Embryonic facial prominence (tissue), 1 donor: ENCODE measurements around the gene RPL7A.
"Not testable (repeated sequence)": the region's sequence is repeated elsewhere in the genome, so short reads cannot be mapped to it uniquely, and the experiment has no call there.

ENCODE experiments used
- DNase-seq: peaks from one replicate; pipeline ENCODE4 v3.0.0-alpha.2; 2016; ENCODE audit errors: extremely low spot score

Gene RPL7A

DNA sequence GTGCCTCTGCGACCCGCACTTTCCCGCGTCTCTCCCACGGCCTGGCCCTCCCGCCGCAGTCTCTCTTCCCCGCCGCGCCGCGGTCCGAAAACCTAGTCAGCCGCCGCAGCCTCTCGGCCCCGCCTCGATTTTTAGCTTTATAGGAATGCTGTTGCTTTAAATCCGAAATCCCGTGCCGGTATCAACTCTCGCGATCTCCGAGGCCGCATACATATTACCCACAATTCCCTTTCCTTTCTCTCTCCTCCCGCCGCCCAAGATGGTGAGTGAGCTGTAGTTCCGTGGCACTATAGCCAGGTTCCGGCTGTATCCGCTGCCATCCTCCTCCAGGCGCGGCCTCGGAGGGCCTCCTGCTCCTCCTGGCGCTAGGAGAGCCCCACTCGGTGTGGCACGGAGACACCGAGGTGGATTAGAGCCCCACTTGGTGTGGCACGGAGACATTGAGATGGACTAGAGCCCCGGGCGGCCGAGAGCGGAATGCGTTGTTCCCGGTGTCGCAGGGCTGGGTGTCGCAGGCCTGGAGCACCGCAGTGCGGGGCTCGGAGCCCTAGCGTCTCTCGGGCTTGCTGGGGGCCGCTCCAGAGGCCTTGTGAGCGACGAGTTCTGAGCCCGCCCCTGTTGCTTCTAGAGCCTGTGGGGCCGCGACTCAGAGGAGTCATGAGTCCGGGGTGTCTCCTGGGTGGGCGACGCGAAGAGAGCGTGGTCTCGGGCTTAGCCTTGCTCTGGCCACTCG lies at the start of gene RPL7A, which contains the start of gene MED22:
Gene RPL7A (plus strand): TSS at position 234 of the 733 bp plus-strand sequence. CDS start 26 bp downstream, at position 260.
Gene MED22 (minus strand): TSS at position 147 of the 733 bp plus-strand sequence. CDS start 1,469 bp downstream, outside the sequence.
- peak; percentile 95 for DNase-seq

DNA sequence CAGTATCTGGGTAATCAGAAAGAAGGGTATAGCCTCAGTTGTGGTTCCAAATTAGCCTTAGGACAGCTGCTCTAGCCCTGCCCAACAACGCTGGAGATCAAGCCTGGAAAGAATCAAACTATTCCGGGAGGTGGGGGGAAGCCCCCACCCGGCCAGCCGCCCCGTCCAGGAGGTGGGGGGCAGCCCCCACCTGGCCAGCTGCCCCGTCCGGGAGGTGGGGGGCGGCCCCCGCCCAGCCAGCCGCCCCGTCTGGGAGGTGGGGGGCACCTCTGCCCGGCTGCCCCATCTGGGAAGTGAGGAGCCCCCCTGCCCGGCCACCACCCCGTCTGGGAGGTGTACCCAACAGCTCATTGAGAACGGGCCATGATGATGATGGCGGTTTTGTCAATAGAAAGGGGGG lies 48.0 kb upstream of the RPL7A start:
- DNase-seq, result not testable (repeated sequence)

DNA sequence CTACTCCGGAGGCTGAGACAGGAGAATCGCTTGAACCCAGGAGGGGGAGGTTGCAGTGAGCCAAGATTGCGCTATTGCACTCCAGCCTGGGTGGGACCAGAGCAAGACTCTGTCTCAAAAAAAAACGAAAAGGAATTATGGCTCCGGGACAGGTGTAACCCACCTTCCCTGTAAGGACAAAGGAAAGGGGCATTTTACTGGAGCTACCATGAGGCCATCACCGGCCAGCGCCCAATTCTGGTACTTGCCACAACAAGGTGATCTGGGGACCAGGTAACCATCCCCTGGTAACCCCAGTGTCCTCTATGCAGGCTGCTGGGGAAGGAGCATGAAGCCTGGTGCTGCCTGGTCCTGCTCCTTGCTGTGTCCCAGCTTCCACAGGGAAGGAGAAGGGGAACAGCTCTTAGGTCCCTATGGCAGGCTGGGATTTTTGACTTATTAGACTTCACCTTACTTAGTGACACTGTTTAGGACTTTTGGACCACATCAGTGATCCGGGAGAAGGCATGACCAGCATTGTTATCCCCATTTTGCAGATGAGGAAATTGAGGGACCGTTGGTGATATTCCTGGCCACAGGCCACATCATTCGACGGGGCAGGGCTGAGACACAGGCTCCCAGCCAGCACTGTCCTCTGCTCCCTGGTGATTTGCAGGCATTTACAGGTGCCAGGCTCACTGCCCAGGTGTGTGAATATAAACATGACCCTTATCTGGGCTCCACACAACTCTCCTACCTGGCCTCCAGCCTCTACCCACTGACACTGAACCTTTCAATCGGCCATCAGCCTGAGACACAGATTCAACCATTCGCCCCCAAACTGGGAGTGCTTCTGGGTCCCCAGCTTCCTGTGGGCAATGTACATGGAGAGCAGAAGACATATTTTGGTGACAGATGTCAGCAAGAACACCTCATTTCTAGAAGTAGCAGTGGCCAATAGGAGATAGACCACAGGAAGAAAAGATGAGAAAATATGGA lies 46.5 kb upstream of the RPL7A start:
- DNase-seq, result no peak

DNA sequence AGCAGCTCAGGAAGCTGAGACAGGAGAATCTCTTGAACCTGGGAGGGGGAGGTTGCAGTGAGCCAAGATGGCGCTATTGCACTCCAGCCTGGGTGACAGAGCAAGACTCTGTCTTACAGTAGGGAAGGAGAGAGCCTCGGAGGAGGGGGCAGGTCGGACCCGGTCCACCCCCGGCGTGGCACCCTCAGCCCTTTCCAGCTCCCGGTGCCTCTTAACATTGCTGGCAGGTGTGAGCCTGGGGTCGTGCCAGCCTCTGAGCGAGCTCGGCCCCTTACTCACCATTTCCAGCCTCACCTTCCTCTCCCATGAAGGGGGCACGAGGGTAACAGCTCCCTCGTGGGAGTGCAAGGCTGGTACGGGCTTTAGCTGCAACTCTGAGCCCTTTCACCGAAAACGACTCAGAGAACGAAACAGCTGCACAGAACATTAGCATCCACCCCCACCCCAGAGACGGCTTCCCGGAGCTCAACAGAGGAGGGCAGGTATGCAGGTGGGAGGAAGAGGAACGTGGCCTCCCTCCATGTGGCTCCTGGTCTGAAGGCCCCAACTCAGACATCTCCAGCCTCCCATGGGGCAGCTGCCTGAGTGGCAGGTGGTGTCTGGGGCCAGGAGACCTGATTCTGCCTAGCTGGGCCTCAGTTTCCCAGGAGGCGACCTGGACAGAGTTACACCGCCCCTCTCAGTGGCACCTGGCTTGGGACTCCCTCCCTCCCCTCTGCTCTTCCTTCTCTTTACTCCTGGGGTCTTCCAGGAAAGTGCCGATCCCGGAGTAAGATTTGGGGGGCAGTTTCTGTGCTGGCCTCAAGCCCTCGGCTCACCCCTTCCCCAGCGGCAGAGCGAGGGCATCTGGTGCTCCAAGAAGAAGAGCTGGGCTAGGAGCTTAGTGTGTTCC lies 44.5 kb upstream of the RPL7A start:
- DNase-seq, result no peak

DNA sequence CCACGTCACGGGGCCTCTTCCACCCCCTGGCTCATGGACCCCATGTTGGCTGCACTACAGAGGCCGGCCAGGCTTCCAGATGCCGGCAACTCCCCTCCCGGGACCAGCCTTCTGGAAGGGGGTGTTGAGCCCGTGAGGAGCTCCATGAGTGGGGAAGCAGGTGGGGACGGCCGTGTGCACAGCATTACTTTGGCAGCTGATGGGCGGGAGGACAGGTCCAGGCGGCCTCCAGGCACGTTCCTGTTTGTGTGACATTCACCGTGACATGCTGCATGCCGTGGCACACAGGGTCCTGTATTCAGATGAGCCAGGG lies 43.9 kb upstream of the RPL7A start:
- DNase-seq, result no peak

DNA sequence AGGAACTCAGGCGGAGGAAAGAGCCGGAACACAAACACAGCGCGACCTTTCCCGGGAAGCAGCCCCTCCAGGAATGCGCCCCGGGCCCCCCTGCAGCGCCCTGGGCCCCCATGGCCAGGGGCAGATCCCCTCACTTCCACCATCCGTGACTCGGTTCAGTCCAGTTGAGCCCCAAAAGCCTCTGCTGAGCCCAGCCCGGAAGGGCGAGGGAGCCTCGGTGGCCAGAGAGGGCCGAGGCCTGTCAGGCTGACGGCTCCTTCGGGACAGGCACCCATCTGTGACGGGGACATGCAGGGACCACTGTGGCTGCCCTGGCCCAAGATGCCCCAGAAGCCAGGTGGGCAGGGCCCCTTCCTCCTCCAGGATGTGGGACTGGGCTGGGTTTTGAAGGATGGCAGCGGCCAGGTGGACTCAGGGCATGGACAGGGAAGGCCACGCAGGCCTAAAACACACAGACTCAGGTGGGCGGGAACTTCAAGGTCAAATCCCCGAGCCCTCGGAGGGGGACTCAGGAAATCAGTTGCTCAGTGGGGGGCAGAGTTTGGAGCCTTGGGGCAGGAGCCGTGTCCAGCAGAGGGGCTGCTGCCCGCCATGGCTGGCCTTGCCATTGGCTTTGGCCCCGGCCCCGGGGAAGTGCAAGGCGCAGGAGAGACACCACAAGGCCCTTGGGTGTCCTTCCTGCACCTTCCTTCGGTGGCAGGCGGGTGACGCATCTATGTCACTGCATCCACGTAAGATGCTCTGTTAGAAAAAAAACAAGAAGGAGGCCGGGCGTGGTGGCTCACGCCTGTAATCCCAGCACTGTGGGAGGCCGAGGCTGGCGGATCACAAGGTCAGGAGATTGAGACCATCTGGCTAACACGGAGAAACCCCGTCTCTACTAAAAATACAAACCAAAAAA lies 43.3 kb upstream of the RPL7A start:
- no peak for DNase-seq

DNA sequence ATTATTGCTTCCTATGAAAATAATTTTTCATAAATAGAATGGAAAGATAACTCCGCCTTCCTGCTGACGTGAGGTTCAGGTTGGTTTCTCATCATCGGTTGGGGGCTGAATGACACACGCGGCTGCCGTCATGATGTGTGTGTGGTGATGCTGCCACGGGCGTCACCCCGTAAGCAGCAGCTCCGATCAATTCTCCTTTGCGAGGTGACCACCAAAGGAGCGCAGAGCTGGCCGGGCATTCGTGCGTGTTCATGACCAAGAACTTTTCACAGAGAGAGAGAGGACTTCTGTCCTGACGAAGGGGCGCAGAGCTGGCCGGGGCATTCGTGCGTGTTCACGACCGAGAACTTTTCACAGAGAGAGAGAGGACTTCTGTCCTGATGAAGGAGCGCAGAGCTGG lies 42.3 kb upstream of the RPL7A start:
- DNase-seq, result no peak

DNA sequence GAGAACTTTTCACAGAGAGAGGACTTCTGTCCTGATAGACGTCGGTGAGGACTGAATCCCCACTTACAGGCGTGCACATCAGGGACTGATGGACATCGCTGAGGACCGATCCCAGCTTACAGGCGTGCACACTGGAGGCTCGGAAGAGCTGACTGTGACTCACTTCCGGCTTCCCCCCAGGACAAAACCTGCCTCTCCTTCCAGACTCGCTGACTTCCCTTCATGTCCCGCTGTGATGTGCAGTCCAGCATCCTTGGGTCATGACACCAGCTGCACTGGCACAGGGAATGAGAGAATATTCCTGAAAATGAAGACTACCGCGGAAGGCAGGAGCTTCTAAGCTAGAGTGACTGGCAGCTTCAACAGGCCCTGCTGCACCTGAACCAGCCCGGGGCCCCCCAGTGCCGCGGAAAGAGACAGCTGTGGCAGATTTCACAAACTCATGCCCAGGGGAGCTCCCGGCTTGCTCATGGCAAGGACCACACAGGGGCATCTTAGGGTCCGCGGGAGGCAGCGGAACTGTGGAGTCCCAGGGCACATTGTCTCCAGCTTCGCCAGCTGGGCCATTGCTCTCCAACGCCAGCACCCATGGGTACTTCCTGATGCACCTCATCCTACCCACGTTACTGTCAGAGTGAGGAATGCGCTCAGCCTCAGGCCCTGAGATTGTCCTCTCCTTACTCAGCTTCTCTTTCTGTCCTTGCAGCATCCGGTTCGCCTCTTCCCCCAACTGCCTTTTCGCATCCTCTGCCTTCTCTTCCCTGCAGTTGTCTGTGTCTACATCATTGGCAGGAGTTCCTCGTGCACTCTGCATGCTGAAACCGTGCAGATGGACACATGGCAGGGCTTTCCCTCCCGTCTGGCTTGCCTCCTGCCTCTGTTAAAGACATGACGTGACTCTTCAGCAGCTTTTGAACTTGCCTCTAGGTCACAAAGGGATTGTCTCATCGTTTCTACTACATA lies 41.5 kb upstream of the RPL7A start:
- DNase-seq, result no peak

DNA sequence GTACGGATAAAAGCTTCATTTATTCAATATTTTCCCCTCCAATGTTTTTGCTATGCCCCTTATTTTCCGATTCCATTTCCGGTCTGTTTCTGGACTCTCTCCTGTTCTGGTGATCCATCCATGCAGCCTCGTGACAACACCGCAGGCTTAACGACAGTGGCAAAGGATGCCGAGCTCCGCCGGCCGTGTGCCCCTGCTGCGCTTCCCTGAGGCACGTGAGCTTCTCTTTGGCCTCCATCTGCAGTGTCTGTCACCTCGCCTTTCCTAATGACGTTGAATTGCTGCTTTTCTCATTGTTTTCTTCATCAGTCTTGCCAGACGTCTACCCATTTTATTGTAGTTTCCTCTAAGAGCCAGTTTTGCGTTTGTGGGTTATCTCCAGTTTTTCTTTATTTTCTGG lies 40.7 kb upstream of the RPL7A start:
- no peak for DNase-seq

DNA sequence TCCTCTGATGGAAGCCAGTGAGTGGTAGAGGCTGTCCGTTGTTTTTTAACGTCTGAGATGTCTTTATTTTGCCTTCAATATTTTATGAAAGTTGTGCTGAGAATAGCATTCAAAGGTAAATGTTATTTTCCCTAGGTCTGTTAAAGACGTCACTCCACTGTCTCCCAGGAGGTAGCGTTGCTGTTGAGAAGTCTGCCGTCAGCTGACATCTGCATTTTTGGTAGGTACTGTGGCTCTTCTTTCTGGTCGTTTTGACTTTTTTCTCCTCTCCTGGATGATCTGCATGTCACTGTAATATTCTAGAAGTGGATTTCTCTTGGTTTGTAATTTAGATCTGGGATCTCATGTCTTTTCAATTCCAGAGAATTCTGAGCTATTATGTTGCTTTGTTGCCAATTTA lies 38.4 kb upstream of the RPL7A start:
- DNase-seq, result no peak

DNA sequence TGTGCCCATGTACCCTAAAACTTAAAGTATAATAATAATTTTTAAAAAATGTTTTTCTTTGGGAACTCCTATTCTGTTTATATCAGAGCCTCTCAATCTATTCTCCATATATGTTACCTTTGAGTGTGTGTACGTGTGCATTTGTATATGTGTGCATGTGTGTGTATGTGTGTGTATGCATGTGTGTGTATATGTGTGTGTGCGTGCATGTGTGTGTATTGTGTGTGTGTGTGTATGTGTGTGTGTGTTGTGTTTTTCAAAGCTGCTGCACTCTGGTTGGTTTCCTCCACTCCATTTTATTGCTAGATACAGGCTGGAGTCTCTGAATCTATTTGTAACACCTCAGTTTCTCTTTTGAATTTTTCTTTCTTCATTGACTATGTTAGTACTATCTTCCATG lies 32.0 kb upstream of the RPL7A start:
- DNase-seq, result no peak

DNA sequence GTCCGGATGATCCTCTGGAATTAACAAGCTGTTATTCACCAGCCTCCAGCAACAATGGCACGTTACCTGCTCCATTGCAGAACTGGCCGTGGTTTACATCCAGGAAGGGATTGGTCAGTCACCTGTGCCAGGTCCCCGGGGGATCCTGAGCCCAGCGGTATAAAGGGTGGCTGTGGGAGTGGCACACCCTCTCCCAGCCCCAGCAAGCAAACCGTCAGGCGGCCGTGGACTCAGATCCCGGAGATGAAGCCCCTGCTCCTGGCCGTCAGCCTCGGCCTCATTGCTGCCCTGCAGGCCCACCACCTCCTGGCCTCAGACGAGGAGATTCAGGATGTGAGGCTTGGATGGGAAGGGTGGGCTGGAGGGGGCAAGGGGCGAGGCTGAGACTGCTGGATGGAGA lies 30.5 kb upstream of the RPL7A start:
- not testable (repeated sequence) for DNase-seq

DNA sequence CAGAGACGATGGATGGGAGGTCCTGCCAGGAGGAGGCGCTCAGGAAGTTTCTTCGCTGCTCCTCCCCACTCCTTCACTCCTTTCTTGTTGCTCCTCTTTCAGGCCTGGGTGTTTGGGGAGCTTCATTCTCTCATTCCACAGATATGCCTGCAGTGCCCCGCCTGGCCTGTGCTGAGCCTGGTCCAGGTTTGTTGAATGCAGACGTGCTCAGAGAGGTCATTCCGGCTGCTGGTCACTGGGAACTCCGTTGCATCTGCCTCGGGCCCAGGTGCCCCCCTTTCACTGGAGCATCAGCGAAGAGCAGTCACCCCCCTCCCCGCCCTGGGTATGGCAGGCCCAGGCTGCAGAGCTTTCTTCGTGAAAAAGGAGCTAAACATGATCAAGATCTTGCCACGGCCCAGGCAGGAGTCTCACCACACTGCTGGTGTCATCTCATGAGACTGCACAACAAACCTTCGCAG lies 27.6 kb upstream of the RPL7A start:
- DNase-seq, result no peak

DNA sequence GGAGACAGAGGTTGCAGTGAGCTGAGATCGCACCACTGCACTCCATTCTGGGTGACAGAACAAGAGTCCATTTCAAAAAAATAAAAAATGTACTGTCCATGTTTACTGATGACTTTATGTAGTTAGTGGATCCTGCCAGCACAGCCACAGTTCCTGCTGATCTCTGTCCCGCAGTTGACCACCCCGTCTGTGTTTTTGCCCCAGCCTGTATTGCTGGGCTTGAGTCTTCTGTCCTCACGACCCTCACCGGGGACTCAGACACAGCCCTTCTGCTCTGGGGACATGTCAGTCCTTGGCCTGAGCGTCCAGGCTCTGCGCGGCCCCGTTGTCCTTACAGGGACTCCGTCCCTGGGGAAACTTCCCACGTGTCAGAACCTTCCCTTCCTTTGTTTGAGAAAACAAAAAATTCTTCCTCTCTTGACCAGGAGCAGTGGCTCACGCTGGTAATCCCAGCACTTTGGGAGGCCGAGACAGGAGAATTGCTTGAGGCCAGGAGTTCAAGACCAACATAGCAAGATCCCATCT lies 26.5 kb upstream of the RPL7A start:
- DNase-seq, result no peak

DNA sequence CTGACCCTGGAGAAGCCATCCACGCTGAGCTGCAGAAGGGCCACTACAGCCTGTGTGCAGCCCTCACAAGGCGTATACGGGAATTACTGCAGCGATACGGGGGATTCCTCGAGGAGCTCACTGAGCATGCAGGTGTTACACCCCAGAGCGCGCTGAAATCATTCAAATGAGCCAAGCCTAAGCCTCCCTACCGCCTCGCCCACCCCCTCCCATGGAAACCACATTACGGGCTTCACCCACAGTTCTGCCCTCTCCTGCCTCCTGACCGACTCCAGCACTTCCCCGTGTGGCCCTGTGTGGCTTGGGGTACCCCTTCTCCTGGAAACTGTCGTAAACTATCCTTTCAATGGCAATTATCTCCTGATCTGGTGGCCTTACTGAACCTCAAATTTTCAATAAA lies 25.3 kb upstream of the RPL7A start:
- no peak for DNase-seq

DNA sequence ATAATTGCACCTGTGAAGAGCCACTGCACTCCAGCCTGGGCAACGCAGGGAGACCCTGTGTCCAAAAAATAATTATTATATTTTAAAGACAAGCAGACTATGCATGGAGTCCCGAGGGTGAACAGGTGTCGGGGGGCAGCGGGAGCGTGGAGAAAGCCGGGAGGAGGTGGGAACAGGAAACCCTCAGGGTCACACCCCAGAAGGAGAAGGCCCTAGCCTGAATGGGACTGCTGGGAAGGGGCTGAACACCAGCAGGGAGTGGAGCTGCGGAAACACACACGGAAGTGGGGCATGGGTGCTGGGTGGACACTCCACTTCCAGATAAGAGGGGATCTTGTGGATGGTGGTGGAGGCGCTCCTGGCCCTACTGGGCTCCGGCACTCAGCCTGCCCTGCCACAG lies 24.8 kb upstream of the RPL7A start:
- DNase-seq, result no peak

DNA sequence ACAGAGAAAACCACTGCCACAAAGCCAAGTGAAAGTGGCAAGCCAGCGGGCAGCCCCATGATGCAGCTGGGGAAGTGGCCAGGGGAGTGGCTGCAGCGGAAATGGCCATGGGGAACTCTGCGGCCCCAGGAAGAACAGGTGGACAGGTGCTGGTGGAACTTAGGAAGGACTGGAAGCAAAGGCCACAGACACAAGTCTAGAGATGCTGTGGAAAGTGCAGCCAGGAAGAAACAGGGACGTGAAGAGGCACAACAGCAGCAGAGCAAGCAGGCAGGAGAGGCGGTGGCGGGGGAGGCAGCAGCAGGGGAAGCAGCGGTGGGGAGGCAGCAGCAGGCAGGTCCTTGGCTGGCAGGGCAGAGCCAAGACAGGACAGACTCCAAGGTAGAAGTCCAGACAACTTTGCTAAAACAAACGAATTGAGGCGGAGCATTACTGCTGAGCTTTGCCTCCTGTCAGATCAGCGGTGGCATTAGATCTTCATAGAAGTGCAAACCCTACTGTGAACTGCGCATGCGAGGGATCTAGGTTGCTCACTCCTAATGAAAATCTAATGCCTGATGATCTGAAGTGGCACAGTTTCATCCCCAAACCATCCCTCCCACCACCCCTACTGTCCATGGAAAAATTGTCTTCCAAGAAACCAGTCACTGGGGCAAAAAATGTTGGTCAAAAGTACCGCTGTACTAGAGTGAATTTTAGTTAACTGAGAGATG lies 23.9 kb upstream of the RPL7A start:
- no peak for DNase-seq

DNA sequence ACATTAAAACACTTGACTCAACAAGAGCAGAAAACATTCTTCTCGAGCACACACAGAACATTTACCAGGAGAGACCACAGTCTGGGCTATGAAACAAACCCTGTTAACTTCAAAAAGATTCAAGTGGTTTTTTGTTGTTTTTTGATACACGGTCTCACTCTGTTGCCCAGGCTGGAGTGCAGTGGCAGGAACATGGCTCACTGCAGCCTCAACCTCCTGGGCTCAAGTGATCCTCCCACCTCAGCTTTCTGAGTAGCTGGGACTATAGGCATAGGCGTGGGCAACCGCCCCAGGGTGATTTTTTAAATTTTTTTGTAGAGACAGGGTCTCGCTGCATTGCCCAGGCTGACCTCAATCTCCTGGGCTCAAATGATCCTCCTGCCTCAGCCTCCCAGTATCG lies 21.0 kb upstream of the RPL7A start:
- not testable (repeated sequence) for DNase-seq
